ENCODE results near the gene NHSL2. TPM values are rescaled to one million over a fixed set of nuclear protein-coding genes. Genes with fewer than 3 reads are reported as not detected.

Gene NHSL2
- total and polyA plus RNA-seq, 2 of the 13 experiments (the other 11 are each of a cell fraction or from before 2014, with no cell fraction given) = not detected

DNA sequence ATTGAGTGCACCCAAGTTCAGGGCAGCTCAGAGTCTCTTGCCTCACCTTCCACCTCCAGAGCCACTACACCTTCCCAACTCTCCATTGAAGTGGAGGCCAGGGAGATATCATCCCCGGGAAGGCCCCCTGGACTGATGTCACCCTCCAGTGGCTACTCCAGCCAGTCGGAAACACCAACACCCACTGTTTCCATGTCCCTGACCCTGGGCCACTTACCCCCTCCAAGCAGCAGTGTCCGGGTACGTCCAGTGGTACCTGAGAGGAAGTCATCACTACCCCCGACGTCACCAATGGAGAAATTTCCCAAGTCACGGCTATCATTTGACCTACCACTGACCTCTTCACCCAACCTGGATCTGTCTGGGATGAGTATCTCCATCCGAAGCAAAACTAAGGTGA lies 228.9 kb downstream of the NHSL2 start:
- BruUV-seq (replicated peaks) = no TSS peak
- in situ Hi-C loops (cut with HindIII; ENCODE audit: extremely low pct_ligation_motif_present, low pct_unique_long_range_greater_than_20kb) = no loop called here
- Histone ChIP-seq H3K36me3 (replicated peaks in 1 of 2; ENCODE audit: control insufficient read depth in 1 of 2, insufficient read depth in 2 of 2, low read length in 2 of 2) (no peaks in the 10 kb centered on the region), H3K9me3 (ENCODE audit: low read length) (no peaks in the 10 kb centered on the region), H3K27me3 (ENCODE audit: control insufficient read depth in 1 of 2, insufficient read depth in 2 of 2, low read length in 2 of 2) (no peaks in the 10 kb centered on the region), H2AFZ (ENCODE audit: low read length) (no peak overlapping the region), H3K27ac (ENCODE audit: extremely low read length, insufficient read depth, low read length) (no peak overlapping the region), H3K79me2 (ENCODE audit: insufficient read depth, low read length) (no peaks in the 10 kb centered on the region), H3K4me1 (ENCODE audit: insufficient read depth, low read length) (no peaks in the 10 kb centered on the region), H3K4me2 (ENCODE audit: low read depth, low read length) (no peak overlapping the region), H4K20me1 (ENCODE audit: insufficient read depth, low read length) (no peaks in the 10 kb centered on the region), H3K4me3 (replicated peaks in 1 of 3; ENCODE audit: insufficient read depth in 1 of 3, low read depth in 2 of 3, low read length in 3 of 3) (no peak overlapping the region), H3K9ac (ENCODE audit: insufficient read depth, low read depth, low read length) (no peak overlapping the region)
- CTCF ChIA-PET (ENCODE audit: low intra/inter-chr PET ratio, low total read pairs) = no interaction called here
- WGBS (ENCODE audit: low lambda C conversion rate) = 64% methylated on average over 6 of the region's 8 CpGs
- ATAC-seq (no peak), FAIRE-seq (no peak), DNase-seq (ENCODE audit: low spot score) (no peak)
- POLR2A ChIA-PET = no interaction called here
- no peak for TF ChIP-seq TMF1 (CRISPR knock-in tag; IDR thresholded peaks at IDR 0.05; ENCODE audit: low read depth)
- no peak for TF ChIP-seq GPBP1L1 (CRISPR knock-in tag; IDR thresholded peaks at IDR 0.05)
- no peak for TF ChIP-seq ESRRA (CRISPR knock-in tag; IDR thresholded peaks at IDR 0.05; ENCODE audit: low read depth)
- TF ChIP-seq ZKSCAN5 (CRISPR knock-in tag; IDR thresholded peaks at IDR 0.05) = no peak
- no peak for TF ChIP-seq EP300 (IDR thresholded peaks at IDR 0.05; ENCODE audit: low read depth in 2 of 2, low read length in 2 of 2)
- TF ChIP-seq EP300 (CRISPR knock-in tag; IDR thresholded peaks at IDR 0.05; ENCODE audit: borderline replicate concordance) = no peak
- TF ChIP-seq ZNF335 (CRISPR knock-in tag; IDR thresholded peaks at IDR 0.05) = no peak
- no peak for TF ChIP-seq FUBP1 (CRISPR knock-in tag; IDR thresholded peaks at IDR 0.05; ENCODE audit: borderline replicate concordance)
- TF ChIP-seq, protein P1, sequence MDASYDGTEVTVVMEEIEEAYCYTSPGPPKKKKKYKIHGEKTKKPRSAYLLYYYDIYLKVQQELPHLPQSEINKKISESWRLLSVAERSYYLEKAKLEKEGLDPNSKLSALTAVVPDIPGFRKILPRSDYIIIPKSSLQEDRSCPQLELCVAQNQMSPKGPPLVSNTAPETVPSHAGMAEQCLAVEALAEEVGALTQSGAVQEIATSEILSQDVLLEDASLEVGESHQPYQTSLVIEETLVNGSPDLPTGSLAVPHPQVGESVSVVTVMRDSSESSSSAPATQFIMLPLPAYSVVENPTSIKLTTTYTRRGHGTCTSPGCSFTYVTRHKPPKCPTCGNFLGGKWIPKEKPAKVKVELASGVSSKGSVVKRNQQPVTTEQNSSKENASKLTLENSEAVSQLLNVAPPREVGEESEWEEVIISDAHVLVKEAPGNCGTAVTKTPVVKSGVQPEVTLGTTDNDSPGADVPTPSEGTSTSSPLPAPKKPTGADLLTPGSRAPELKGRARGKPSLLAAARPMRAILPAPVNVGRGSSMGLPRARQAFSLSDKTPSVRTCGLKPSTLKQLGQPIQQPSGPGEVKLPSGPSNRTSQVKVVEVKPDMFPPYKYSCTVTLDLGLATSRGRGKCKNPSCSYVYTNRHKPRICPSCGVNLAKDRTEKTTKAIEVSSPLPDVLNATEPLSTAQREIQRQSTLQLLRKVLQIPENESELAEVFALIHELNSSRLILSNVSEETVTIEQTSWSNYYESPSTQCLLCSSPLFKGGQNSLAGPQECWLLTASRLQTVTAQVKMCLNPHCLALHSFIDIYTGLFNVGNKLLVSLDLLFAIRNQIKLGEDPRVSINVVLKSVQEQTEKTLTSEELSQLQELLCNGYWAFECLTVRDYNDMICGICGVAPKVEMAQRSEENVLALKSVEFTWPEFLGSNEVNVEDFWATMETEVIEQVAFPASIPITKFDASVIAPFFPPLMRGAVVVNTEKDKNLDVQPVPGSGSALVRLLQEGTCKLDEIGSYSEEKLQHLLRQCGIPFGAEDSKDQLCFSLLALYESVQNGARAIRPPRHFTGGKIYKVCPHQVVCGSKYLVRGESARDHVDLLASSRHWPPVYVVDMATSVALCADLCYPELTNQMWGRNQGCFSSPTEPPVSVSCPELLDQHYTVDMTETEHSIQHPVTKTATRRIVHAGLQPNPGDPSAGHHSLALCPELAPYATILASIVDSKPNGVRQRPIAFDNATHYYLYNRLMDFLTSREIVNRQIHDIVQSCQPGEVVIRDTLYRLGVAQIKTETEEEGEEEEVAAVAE (CRISPR knock-in tag; IDR thresholded peaks at IDR 0.05; ENCODE audit: borderline replicate concordance) = no peak
- TF ChIP-seq STAT6 (CRISPR knock-in tag; IDR thresholded peaks at IDR 0.05; ENCODE audit: borderline replicate concordance) = no peak
- TF ChIP-seq ZSCAN21 (CRISPR knock-in tag; IDR thresholded peaks at IDR 0.05; ENCODE audit: borderline replicate concordance) = no peak
- intact Hi-C loops (cut with micrococcal nuclease; ENCODE audit: unreplicated experiment) = no loop called here

Measured in HepG2 (cell line).